GM12878 (cell line): ENCODE results near the gene IL1R2. TPM values are rescaled to one million over a fixed set of nuclear protein-coding genes. Genes with fewer than 3 reads are reported as not detected.

Experiments
- ATAC-seq: fragments of 200-7000 bp; cut with Tn5 transposase; 3 replicates; pipeline ENCODE4 v1.9.1; 2020; ENCODE audit warnings: mild to moderate bottlenecking, moderate library complexity
- BruUV-seq: library from RNA; stranded (reverse); fragments of 400-500 nt; replicated peaks from 2 replicates; lab custom pipeline; 2021; lab: Mats Ljungman, UMichigan
- CTCF ChIA-PET: fragments of 300-600 bp; sonication (Branson Sonifier 250); formaldehyde crosslinking; extraction: SDS; loops from one replicate; lab custom pipeline; 2021; ENCODE audit warnings: inconsistent platforms; lab: Yijun Ruan, JAX
- POLR2A ChIA-PET: fragments of 350-600 bp; formaldehyde crosslinking; extraction: SDS; loops from one replicate; lab custom pipeline; 2021; ENCODE audit warnings: inconsistent platforms; lab: Charles Lee
- RAD21 ChIA-PET: fragments of 300-600 bp; sonication (Branson Sonifier 250); formaldehyde crosslinking; loops from one replicate; lab custom pipeline; 2023; ENCODE audit warnings: antibody characterized with exemption; ENCODE audit not compliant: unreplicated experiment; lab: Charles Lee
- SMC1A ChIA-PET: fragments of 300-600 bp; sonication (Branson Sonifier 250); formaldehyde crosslinking; loops from one replicate; lab custom pipeline; 2023; ENCODE audit not compliant: unreplicated experiment, uncharacterized antibody; lab: Charles Lee
- DNase-seq: peaks from one replicate; pipeline ENCODE4 v3.0.0-alpha.2; 2011; ENCODE audit warnings: low read depth, low spot score
- FAIRE-seq: peaks from 3 replicates; lab custom pipeline; 2011; peaks lifted over from hg19 to GRCh38; lab: Jason Lieb, UNC
- H2AFZ ChIP-seq: 2 replicates; pipeline ENCODE4 v1.6.0; 2011; ENCODE audit warnings: low read depth, low read length, control low read depth; ENCODE audit not compliant: control insufficient read depth
- H3K27ac ChIP-seq: 2 replicates; pipeline ENCODE4 v1.5.1; 2011; ENCODE audit warnings: control low read depth; ENCODE audit not compliant: control insufficient read depth, insufficient read depth
- H3K27me3 ChIP-seq, 2 experiments: replicated peaks in 1 of 2; 2 replicates each; pipeline versions ENCODE4 v1.6.0 to v1.6.1; 2011; ENCODE audit warnings: low read length in 1 of 2; ENCODE audit not compliant: control insufficient read depth in 2 of 2, insufficient read depth in 2 of 2
- H3K36me3 ChIP-seq, 2 experiments: 2 replicates each; pipeline ENCODE4 v1.5.1; 2011; ENCODE audit warnings: low read length in 1 of 2; ENCODE audit not compliant: control insufficient read depth in 2 of 2, insufficient read depth in 2 of 2
- H3K4me1 ChIP-seq: 2 replicates; pipeline ENCODE4 v1.6.1; 2011; ENCODE audit warnings: mild to moderate bottlenecking, low read length, moderate library complexity, mixed read lengths; ENCODE audit not compliant: control insufficient read depth, insufficient read depth
- H3K4me2 ChIP-seq: 2 replicates; pipeline ENCODE4 v1.6.0; 2011; ENCODE audit warnings: control low read depth; ENCODE audit not compliant: control insufficient read depth, insufficient read depth
- H3K4me3 ChIP-seq: fragments of 200-600 bp; sonication (generic); 2 replicates; pipeline ENCODE4 v1.5.1; 2016
- H3K79me2 ChIP-seq: 2 replicates; pipeline ENCODE4 v1.6.0; 2011; ENCODE audit warnings: low read length; ENCODE audit not compliant: control insufficient read depth, insufficient read depth
- H3K9ac ChIP-seq: 2 replicates; pipeline ENCODE4 v1.8.0; 2011; ENCODE audit warnings: low read length, control low read depth, mixed read lengths; ENCODE audit not compliant: control insufficient read depth, insufficient read depth
- H3K9me3 ChIP-seq: replicated peaks from 3 replicates; pipeline ENCODE4 v1.5.1; 2011; ENCODE audit warnings: mild to moderate bottlenecking, low read length; ENCODE audit not compliant: control insufficient read depth, insufficient read depth
- H4K20me1 ChIP-seq: 2 replicates; pipeline ENCODE4 v1.6.0; 2011; ENCODE audit not compliant: control insufficient read depth, insufficient read depth
- CEBPB ChIP-seq, 2 experiments: fragments of 150-350 bp in 1 of 2; IDR thresholded peaks; 2 replicates each; pipeline ENCODE4 v1.6.1; 2012 to 2014; ENCODE audit warnings: low read depth in 2 of 2, low read length in 2 of 2, borderline replicate concordance in 1 of 2, inconsistent platforms in 1 of 2
- EGR1 ChIP-seq, 2 experiments: IDR thresholded peaks; 1 replicate in 1 of 2; 2 replicates in 1 of 2; pipeline ENCODE4 v1.6.1; 2011 to 2012; ENCODE audit warnings: low read depth in 2 of 2, low read length in 2 of 2, borderline replicate concordance in 1 of 2, mild to moderate bottlenecking in 1 of 2, moderate library complexity in 1 of 2
- SMARCA5 ChIP-seq: fragments of 450-650 bp; IDR thresholded peaks from 2 replicates; pipeline ENCODE4 v1.6.1; 2017; ENCODE audit warnings: mild to moderate bottlenecking
- TARDBP ChIP-seq: IDR thresholded peaks from 2 replicates; pipeline ENCODE4 v1.6.1; 2016; ENCODE audit warnings: borderline replicate concordance
- TCF12 ChIP-seq: IDR thresholded peaks from 2 replicates; pipeline ENCODE4 v1.6.1; 2011; ENCODE audit warnings: low read depth, mild to moderate bottlenecking, low read length
- WGBS: methylation state at CpG from one replicate; pipeline ENCODE4 v1.1.6; 2016; ENCODE audit warnings: low lambda C conversion rate; ENCODE audit not compliant: insufficient replicate concordance, insufficient coverage; ENCODE audit errors: missing lambda C conversion rate; 5-methylcytosine and 5-hydroxymethylcytosine counted together
- in situ Hi-C: fragments of 300-500 bp; cut with MboI; formaldehyde crosslinking; loops from 9 replicates; pipeline ENCODE4 v1.14.3; 2018; ENCODE audit warnings: mixed read lengths
- intact Hi-C: fragments of 100-400 bp; cut with micrococcal nuclease; formaldehyde crosslinking; loops from one replicate; pipeline ENCODE4 v1.14.2; 2022; ENCODE audit not compliant: unreplicated experiment
- polyA plus RNA-seq, 11 experiments: library from polyadenylated mRNA; depleted of rRNA in 4 of 11; unstranded in 6 of 11; stranded (reverse) in 5 of 11; fragments of >200 nt; fragmentation: Nextera tagmentation in 4 of 11; fragmentation: Illumina TruSeq in 1 of 11; extraction: Ambion mirVana in 4 of 11; extraction: Trizol in 1 of 11; gene quantifications; 1 replicate in 1 of 11; 2 replicates in 10 of 11; pipeline versions ENCODE4 v1.2.1 to v1.2.3, GENCODE V29; 2011 to 2016; ENCODE audit warnings: inconsistent platforms in 2 of 11, missing spikeins in 2 of 11, low read depth in 1 of 11
- total RNA-seq, 4 experiments: library from RNA; depleted of rRNA in 3 of 4; stranded (reverse); fragments of >200 nt in 3 of 4; fragmentation: Illumina TruSeq in 1 of 4; extraction: Trizol in 1 of 4; gene quantifications; 2 replicates each; pipeline versions ENCODE4 v1.2.1 to v1.2.3, GENCODE V29; 2013 to 2021
- TF ChIP-seq, protein P1 (sequence below): fragments of 450-650 bp; IDR thresholded peaks from 2 replicates; pipeline ENCODE4 v1.6.1; 2017; ENCODE audit warnings: mild to moderate bottlenecking, moderate library complexity
- TF ChIP-seq, protein P2 (sequence below): IDR thresholded peaks from 2 replicates; pipeline ENCODE4 v1.6.1; 2011; ENCODE audit warnings: mild to moderate bottlenecking, low read depth, low read length, moderate library complexity; ENCODE audit not compliant: insufficient replicate concordance
- TF ChIP-seq, protein P3 (sequence below): IDR thresholded peaks from 2 replicates; pipeline ENCODE4 v1.6.1; 2011; ENCODE audit warnings: borderline replicate concordance, low read depth, mild to moderate bottlenecking, moderate library complexity, low read length; ENCODE audit not compliant: insufficient read depth, poor library complexity, severe bottlenecking
- TF ChIP-seq, protein P4 (sequence below): fragments of 150-350 bp; IDR thresholded peaks from 2 replicates; pipeline ENCODE4 v1.6.1; 2016; ENCODE audit warnings: low read depth, low read length

IL1R2 gene
- total and polyA plus RNA-seq, 10 of the 15 experiments (the other 5 are each of a cell fraction or from before 2014, with no cell fraction given), result 0.44 to 6.4 (median 0.62) TPM

DNA sequence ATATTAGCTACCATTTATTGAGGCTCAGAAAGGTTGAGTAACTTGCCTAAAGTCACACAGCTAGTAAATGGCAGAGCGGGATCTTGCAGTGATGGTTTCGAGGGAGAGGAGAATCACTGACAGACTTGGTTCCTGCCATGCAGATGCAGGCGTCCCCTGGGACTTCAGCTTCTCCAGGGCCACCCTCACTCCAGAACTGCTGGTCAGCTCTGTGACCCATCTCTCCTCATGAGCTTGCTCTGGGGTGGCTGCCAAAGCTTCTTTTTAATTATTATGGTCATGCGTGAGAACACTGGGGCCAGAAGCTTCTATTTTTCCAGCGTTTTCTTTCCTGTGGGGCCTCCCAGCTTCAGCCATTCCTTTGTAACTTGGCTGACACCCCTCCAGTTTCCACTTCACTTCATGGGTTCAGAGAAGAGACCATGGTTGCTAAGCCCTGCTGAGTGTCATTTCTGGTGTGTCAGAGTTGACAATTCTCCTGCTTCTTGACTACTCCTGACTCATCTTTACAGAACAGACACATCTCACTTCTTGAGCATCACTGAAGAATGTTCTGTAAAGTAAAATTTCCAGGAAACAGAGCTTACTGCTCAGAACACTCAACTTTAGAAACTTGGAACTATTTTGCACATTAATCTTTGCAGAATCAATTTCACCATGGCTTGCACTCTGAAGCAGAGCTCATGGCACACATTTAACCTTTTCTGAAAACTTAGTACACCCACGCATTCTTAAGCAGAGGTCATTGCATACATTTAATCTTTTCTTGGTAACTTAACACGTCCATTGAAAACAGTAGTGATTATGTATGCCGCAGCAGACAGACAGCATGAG is 70.4 kb downstream of the IL1R2 start:
- in situ Hi-C loops, result no loop called here
- peaks cover 3% of the 10 kb centered on the region; the same call in 2 of the 3 replicates for H3K9me3 ChIP-seq
- no peak overlapping the region for H2AFZ ChIP-seq
- no peak overlapping the region for H3K4me2 ChIP-seq
- no peak for DNase-seq
- no peaks in the 10 kb centered on the region for H3K79me2 ChIP-seq
- RAD21 ChIA-PET, result interaction anchor here (0.9 to 4.9 kb wide), 9 partner anchors 11 to 178 kb away, joined by 3 to 29 read pairs (median 4); no protein-coding TSS in a partner anchor
- H3K4me1 ChIP-seq, result no peaks in the 10 kb centered on the region; the same call in 1 of the 2 replicates
- H3K27me3 ChIP-seq, result no peaks in the 10 kb centered on the region; a peak in 1 of 4 replicates
- H3K36me3 ChIP-seq, result no peaks in the 10 kb centered on the region
- SMC1A ChIA-PET, result interaction anchor here (0.7 to 4.8 kb wide), 15 partner anchors 8 to 178 kb away, joined by 3 to 29 read pairs (median 4); no protein-coding TSS in a partner anchor
- intact Hi-C loops, result no loop called here
- FAIRE-seq, result peak; percentile 49
- CTCF ChIA-PET, result interaction anchor here (1.0 to 2.3 kb wide), 8 partner anchors 15 to 382 kb away, joined by 3 to 8 read pairs (median 4); no protein-coding TSS in a partner anchor
- H4K20me1 ChIP-seq, result no peaks in the 10 kb centered on the region
- BruUV-seq, result no TSS peak
- WGBS, result 16% methylated on average over 8 of the region's 8 CpGs
- ATAC-seq, result no peak
- no peak overlapping the region for H3K9ac ChIP-seq
- H3K4me3 ChIP-seq, result no peak overlapping the region
- POLR2A ChIA-PET, result interaction anchor here (0.5 to 1.3 kb wide), 8 partner anchors 17 to 294 kb away, joined by 3 to 5 read pairs (median 4); partner anchors contain the start of gene IL18R1
- no peak overlapping the region for H3K27ac ChIP-seq
- TF ChIP-seq, protein P1, sequence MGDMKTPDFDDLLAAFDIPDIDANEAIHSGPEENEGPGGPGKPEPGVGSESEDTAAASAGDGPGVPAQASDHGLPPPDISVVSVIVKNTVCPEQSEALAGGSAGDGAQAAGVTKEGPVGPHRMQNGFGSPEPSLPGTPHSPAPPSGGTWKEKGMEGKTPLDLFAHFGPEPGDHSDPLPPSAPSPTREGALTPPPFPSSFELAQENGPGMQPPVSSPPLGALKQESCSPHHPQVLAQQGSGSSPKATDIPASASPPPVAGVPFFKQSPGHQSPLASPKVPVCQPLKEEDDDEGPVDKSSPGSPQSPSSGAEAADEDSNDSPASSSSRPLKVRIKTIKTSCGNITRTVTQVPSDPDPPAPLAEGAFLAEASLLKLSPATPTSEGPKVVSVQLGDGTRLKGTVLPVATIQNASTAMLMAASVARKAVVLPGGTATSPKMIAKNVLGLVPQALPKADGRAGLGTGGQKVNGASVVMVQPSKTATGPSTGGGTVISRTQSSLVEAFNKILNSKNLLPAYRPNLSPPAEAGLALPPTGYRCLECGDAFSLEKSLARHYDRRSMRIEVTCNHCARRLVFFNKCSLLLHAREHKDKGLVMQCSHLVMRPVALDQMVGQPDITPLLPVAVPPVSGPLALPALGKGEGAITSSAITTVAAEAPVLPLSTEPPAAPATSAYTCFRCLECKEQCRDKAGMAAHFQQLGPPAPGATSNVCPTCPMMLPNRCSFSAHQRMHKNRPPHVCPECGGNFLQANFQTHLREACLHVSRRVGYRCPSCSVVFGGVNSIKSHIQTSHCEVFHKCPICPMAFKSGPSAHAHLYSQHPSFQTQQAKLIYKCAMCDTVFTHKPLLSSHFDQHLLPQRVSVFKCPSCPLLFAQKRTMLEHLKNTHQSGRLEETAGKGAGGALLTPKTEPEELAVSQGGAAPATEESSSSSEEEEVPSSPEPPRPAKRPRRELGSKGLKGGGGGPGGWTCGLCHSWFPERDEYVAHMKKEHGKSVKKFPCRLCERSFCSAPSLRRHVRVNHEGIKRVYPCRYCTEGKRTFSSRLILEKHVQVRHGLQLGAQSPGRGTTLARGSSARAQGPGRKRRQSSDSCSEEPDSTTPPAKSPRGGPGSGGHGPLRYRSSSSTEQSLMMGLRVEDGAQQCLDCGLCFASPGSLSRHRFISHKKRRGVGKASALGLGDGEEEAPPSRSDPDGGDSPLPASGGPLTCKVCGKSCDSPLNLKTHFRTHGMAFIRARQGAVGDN, result peak; percentile 22; the same call in 1 of the 2 replicates
- TF ChIP-seq CEBPB (IDR thresholded peaks at IDR 0.05; ENCODE audit: borderline replicate concordance in 1 of 2, low read depth in 2 of 2, low read length in 2 of 2) (no peak), SMARCA5 (peak; percentile 30; the same call in 1 of the 2 replicates), TCF12 (no peak), TARDBP (no peak), EGR1 (IDR thresholded peaks at IDR 0.05; ENCODE audit: borderline replicate concordance in 1 of 2, low read depth in 2 of 2, low read length in 2 of 2) (no peak)
- TF ChIP-seq, protein P2, sequence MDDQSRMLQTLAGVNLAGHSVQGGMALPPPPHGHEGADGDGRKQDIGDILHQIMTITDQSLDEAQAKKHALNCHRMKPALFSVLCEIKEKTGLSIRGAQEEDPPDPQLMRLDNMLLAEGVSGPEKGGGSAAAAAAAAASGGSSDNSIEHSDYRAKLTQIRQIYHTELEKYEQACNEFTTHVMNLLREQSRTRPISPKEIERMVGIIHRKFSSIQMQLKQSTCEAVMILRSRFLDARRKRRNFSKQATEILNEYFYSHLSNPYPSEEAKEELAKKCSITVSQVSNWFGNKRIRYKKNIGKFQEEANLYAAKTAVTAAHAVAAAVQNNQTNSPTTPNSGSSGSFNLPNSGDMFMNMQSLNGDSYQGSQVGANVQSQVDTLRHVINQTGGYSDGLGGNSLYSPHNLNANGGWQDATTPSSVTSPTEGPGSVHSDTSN, result no peak
- TF ChIP-seq, protein P3, sequence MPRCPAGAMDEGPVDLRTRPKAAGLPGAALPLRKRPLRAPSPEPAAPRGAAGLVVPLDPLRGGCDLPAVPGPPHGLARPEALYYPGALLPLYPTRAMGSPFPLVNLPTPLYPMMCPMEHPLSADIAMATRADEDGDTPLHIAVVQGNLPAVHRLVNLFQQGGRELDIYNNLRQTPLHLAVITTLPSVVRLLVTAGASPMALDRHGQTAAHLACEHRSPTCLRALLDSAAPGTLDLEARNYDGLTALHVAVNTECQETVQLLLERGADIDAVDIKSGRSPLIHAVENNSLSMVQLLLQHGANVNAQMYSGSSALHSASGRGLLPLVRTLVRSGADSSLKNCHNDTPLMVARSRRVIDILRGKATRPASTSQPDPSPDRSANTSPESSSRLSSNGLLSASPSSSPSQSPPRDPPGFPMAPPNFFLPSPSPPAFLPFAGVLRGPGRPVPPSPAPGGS, result peak; percentile 42
- TF ChIP-seq, protein P4, sequence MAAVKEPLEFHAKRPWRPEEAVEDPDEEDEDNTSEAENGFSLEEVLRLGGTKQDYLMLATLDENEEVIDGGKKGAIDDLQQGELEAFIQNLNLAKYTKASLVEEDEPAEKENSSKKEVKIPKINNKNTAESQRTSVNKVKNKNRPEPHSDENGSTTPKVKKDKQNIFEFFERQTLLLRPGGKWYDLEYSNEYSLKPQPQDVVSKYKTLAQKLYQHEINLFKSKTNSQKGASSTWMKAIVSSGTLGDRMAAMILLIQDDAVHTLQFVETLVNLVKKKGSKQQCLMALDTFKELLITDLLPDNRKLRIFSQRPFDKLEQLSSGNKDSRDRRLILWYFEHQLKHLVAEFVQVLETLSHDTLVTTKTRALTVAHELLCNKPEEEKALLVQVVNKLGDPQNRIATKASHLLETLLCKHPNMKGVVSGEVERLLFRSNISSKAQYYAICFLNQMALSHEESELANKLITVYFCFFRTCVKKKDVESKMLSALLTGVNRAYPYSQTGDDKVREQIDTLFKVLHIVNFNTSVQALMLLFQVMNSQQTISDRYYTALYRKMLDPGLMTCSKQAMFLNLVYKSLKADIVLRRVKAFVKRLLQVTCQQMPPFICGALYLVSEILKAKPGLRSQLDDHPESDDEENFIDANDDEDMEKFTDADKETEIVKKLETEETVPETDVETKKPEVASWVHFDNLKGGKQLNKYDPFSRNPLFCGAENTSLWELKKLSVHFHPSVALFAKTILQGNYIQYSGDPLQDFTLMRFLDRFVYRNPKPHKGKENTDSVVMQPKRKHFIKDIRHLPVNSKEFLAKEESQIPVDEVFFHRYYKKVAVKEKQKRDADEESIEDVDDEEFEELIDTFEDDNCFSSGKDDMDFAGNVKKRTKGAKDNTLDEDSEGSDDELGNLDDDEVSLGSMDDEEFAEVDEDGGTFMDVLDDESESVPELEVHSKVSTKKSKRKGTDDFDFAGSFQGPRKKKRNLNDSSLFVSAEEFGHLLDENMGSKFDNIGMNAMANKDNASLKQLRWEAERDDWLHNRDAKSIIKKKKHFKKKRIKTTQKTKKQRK, result no peak
